Neural progenitor cell (in vitro differentiated cells): ENCODE data around the gene MTG1. TPM values are rescaled to one million over a fixed set of nuclear protein-coding genes. Genes with fewer than 3 reads are reported as not detected.

ENCODE experiments used
- DNase-seq: peaks from one replicate; pipeline ENCODE4 v3.0.0-alpha.2; 2016; ENCODE audit warnings: low spot score
- H2AFZ ChIP-seq: fragments of 200-600 bp; sonication (generic); replicated peaks from 2 replicates; pipeline ENCODE4 v1.6.1; 2016; ENCODE audit warnings: antibody characterized with exemption
- H3F3A ChIP-seq: fragments of 200-600 bp; sonication (generic); 2 replicates; pipeline ENCODE4 v1.6.1; 2016; ENCODE audit warnings: antibody characterized with exemption, low read depth
- H3K27ac ChIP-seq: fragments of 200-600 bp; sonication (generic); 2 replicates; pipeline ENCODE4 v1.5.1; 2016; ENCODE audit warnings: mild to moderate bottlenecking
- H3K27me3 ChIP-seq: fragments of 200-600 bp; sonication (generic); 2 replicates; pipeline ENCODE4 v1.6.1; 2016; ENCODE audit warnings: mild to moderate bottlenecking, moderate library complexity
- H3K36me3 ChIP-seq: fragments of 200-600 bp; sonication (generic); 2 replicates; pipeline ENCODE4 v1.5.1; 2016
- H3K4me1 ChIP-seq: fragments of 200-600 bp; sonication (generic); 2 replicates; pipeline ENCODE4 v1.6.1; 2016; ENCODE audit warnings: mixed run types
- H3K4me2 ChIP-seq: fragments of 200-600 bp; sonication (generic); 2 replicates; pipeline ENCODE4 v1.6.1; 2016
- H3K4me3 ChIP-seq: fragments of 200-600 bp; sonication (generic); 2 replicates; pipeline ENCODE4 v1.5.1; 2016
- H3K79me2 ChIP-seq: fragments of 200-600 bp; sonication (generic); 2 replicates; pipeline ENCODE4 v1.6.1; 2016; ENCODE audit warnings: low read depth
- H3K9ac ChIP-seq: fragments of 200-600 bp; sonication (generic); 2 replicates; pipeline ENCODE4 v1.6.1; 2016
- H3K9me3 ChIP-seq: fragments of 200-600 bp; sonication (generic); 2 replicates; pipeline ENCODE4 v1.5.1; 2016; ENCODE audit warnings: low read depth
- H4K20me1 ChIP-seq: fragments of 200-600 bp; sonication (generic); 2 replicates; pipeline ENCODE4 v1.6.1; 2016; ENCODE audit warnings: low read depth
- H3K27ac Mint-ChIP-seq: 3 replicates; pipeline ENCODE4 v1.8.0; 2021; ENCODE audit warnings: mixed read lengths
- H3K27me3 Mint-ChIP-seq: 2 replicates; pipeline ENCODE4 v1.8.0; 2022; ENCODE audit warnings: low read depth, mild to moderate bottlenecking, inconsistent platforms, moderate library complexity, mixed read lengths; ENCODE audit not compliant: insufficient read depth
- H3K36me3 Mint-ChIP-seq: 3 replicates; pipeline ENCODE4 v1.8.0; 2021; ENCODE audit warnings: mixed read lengths
- H3K4me1 Mint-ChIP-seq: 3 replicates; pipeline ENCODE4 v1.8.0; 2021; ENCODE audit warnings: mixed read lengths
- H3K4me3 Mint-ChIP-seq: 3 replicates; pipeline ENCODE4 v1.8.0; 2021; ENCODE audit warnings: mild to moderate bottlenecking, moderate library complexity, mixed read lengths
- H3K9me3 Mint-ChIP-seq: 3 replicates; pipeline ENCODE4 v1.8.0; 2020; ENCODE audit warnings: mixed read lengths
- EZH2 ChIP-seq: fragments of 200-600 bp; sonication (generic); IDR thresholded peaks from 2 replicates; pipeline ENCODE4 v1.6.1; 2017; ENCODE audit warnings: antibody characterized with exemption, mild to moderate bottlenecking, moderate library complexity
- EZH2phosphoT487 ChIP-seq: fragments of 200-600 bp; sonication (generic); IDR thresholded peaks from 2 replicates; pipeline ENCODE4 v1.6.1; 2017; ENCODE audit warnings: antibody characterized with exemption
- total RNA-seq: library from RNA; depleted of rRNA; stranded (reverse); fragments of >200 nt; gene quantifications from 2 replicates; pipeline ENCODE4 v1.2.3, GENCODE V29; 2015; ENCODE audit warnings: low replicate concordance
- TF ChIP-seq, protein P1 (sequence below): fragments of 200-600 bp; sonication (generic); IDR thresholded peaks from 2 replicates; pipeline ENCODE4 v1.5.1; 2017; ENCODE audit warnings: antibody characterized with exemption, mild to moderate bottlenecking

MTG1 gene
- total RNA-seq, 1 donor from 2014 or later: 28.0 TPM

DNA sequence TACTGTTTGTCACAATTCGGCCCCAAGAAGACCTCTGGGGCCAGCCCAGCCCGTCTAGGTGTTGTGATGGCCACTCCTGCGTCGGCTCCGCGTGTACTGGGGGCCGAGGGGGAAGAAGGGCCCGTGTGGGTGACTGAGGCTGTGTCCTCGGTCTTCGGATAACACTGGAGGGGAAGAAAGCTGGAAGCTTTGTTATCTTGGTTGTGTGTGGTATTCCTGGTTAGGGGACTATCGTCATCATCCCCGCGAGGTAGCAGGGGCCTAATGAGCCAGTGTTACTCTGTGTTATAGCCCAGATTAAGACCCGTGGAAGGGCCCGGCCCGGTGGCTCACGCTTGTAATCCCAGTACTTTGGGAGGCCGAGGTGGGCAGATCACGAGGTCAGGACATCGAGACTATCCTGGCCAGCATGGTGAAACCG is 854 bp downstream of the MTG1 start:
- peak overlapping the region; percentile 92 for H3K27ac Mint-ChIP-seq
- Histone ChIP-seq H3F3A (peaks cover 9% of the 10 kb centered on the region), H3K9ac (peak overlapping the region; percentile 78), H3K79me2 (peaks cover 44% of the 10 kb centered on the region), H3K9me3 (no peaks in the 10 kb centered on the region), H4K20me1 (peaks cover 6% of the 10 kb centered on the region), H3K4me2 (peak overlapping the region; percentile 99), H3K27me3 (no peaks in the 10 kb centered on the region), H2AFZ (peak overlapping the region; percentile 19), H3K4me3 (peak overlapping the region; percentile 96), H3K27ac (peak overlapping the region; percentile 16), H3K4me1 (peaks cover 11% of the 10 kb centered on the region), H3K36me3 (no peaks in the 10 kb centered on the region)
- TF ChIP-seq EZH2phosphoT487 (no peak), EZH2 (no peak)
- TF ChIP-seq, protein P1, sequence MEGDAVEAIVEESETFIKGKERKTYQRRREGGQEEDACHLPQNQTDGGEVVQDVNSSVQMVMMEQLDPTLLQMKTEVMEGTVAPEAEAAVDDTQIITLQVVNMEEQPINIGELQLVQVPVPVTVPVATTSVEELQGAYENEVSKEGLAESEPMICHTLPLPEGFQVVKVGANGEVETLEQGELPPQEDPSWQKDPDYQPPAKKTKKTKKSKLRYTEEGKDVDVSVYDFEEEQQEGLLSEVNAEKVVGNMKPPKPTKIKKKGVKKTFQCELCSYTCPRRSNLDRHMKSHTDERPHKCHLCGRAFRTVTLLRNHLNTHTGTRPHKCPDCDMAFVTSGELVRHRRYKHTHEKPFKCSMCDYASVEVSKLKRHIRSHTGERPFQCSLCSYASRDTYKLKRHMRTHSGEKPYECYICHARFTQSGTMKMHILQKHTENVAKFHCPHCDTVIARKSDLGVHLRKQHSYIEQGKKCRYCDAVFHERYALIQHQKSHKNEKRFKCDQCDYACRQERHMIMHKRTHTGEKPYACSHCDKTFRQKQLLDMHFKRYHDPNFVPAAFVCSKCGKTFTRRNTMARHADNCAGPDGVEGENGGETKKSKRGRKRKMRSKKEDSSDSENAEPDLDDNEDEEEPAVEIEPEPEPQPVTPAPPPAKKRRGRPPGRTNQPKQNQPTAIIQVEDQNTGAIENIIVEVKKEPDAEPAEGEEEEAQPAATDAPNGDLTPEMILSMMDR: no peak
- no peaks in the 10 kb centered on the region for H3K9me3 Mint-ChIP-seq
- peak; percentile 12 for DNase-seq
- H3K4me3 Mint-ChIP-seq: peak overlapping the region; percentile 98
- H3K4me1 Mint-ChIP-seq: peaks cover 16% of the 10 kb centered on the region
- H3K27me3 Mint-ChIP-seq: peaks cover 5% of the 10 kb centered on the region
- peaks cover 10% of the 10 kb centered on the region for H3K36me3 Mint-ChIP-seq

DNA sequence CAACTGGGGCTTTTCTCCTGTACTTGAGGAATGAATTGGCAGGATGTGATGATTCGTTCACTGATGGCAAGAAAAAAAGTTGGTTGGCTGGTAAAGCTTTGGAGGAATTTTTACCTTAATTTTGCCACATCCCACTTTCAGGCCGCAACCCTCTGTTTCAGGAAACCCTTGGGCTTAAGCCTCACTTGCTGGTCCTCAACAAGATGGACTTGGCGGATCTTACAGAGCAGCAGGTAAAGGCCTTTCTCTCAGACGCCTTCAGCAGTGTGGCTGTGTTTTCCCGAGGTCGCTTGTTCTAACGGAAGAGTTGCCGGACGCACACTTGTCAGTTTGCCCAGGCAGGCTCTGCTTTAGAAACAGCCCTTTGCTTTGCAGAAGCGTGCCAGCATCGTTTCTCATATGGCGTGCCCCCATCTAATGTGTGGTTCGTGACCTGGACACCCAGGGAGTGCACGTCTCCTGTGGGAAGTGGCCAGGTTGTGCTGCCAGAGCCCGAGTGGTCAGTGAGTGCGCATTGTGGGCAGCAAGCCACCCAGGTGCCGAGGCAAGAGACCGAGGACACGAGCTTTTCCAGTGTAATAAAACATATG is 2.2 kb downstream of the MTG1 start:
- Histone ChIP-seq H3K4me3 (no peak overlapping the region), H4K20me1 (peaks cover 6% of the 10 kb centered on the region), H2AFZ (no peak overlapping the region), H3K4me1 (peaks cover 11% of the 10 kb centered on the region), H3K27ac (no peak overlapping the region), H3K9ac (no peak overlapping the region), H3K4me2 (no peak overlapping the region), H3K27me3 (no peaks in the 10 kb centered on the region), H3F3A (peaks cover 9% of the 10 kb centered on the region), H3K9me3 (no peaks in the 10 kb centered on the region), H3K36me3 (no peaks in the 10 kb centered on the region), H3K79me2 (peaks cover 52% of the 10 kb centered on the region)
- Mint-ChIP-seq H3K27ac (no peak overlapping the region), H3K36me3 (peaks cover 15% of the 10 kb centered on the region), H3K4me1 (peaks cover 11% of the 10 kb centered on the region), H3K27me3 (peaks cover 5% of the 10 kb centered on the region), H3K4me3 (peak overlapping the region; percentile 98), H3K9me3 (no peaks in the 10 kb centered on the region)
- TF ChIP-seq, protein P1: no peak
- TF ChIP-seq EZH2phosphoT487: no peak
- TF ChIP-seq EZH2: no peak
- DNase-seq: no peak

DNA sequence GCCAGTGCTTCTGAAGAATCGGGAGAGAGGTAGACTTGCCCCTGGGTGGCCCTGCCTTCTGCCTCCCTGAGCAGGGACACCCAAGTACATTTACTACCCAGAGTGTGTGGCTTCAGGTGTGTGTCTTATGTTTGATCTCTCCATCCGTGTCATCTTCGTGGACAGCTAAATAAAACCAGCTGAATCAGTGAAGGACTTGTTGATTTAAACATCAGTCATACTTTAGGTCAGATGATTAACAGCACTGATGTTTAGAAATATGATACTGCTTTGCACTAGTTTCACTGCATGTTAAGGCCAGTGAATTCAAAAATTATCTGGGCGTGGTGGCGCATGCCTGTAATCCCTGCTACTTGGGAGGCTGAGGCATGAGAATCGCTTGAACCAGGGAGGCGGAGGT is 4.0 kb downstream of the MTG1 start:
- Mint-ChIP-seq H3K4me3 (no peak overlapping the region), H3K27ac (no peak overlapping the region), H3K27me3 (peaks cover 5% of the 10 kb centered on the region), H3K9me3 (no peaks in the 10 kb centered on the region), H3K36me3 (peaks cover 25% of the 10 kb centered on the region), H3K4me1 (peaks cover 11% of the 10 kb centered on the region)
- no peaks in the 10 kb centered on the region for H3K9me3 ChIP-seq
- no peak overlapping the region for H3K4me2 ChIP-seq
- no peak overlapping the region for H3K4me3 ChIP-seq
- H4K20me1 ChIP-seq: peaks cover 6% of the 10 kb centered on the region
- H3K79me2 ChIP-seq: peaks cover 53% of the 10 kb centered on the region
- H3F3A ChIP-seq: peaks cover 9% of the 10 kb centered on the region
- no peak overlapping the region for H3K9ac ChIP-seq
- H3K27me3 ChIP-seq: no peaks in the 10 kb centered on the region
- peaks cover 11% of the 10 kb centered on the region for H3K4me1 ChIP-seq
- no peak for DNase-seq
- H2AFZ ChIP-seq: no peak overlapping the region
- H3K36me3 ChIP-seq: no peaks in the 10 kb centered on the region
- no peak for TF ChIP-seq EZH2
- TF ChIP-seq, protein P1: no peak
- no peak for TF ChIP-seq EZH2phosphoT487
- H3K27ac ChIP-seq: no peak overlapping the region
